ENCODE data around the gene KDM5A. TPM values are rescaled to one million over a fixed set of nuclear protein-coding genes. Genes with fewer than 3 reads are reported as not detected.

KDM5A gene
- total RNA-seq, 1 experiment from 2014 or later: 56.9 TPM

DNA sequence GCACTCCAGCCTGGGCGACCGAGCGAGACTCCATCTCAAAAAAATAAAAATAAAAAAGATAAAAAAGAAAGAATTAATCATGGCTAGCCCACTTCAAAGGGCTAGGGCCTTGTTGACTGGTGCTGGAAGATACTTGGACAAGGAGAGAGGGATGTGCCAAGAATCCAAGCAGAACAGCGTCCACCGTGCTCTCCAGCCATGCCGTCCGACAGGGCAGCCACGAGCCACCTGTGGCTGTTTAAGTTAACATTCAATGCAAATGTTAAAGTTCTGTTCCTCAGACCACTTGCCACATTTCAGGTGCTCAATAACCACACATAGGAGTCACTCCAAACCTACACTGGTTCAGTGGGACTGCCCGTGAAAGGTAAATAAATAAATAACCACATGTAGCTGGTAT lies 147.9 kb downstream of the KDM5A start:
- no peak overlapping the region for H3K23ac ChIP-seq (ENCODE audit: insufficient read length, low read depth, low read length)
- H2BK15ac ChIP-seq (ENCODE audit: low read depth, low read length): no peak overlapping the region
- peaks cover 12% of the 10 kb centered on the region in 2 experiments for H3K9me3 Mint-ChIP-seq
- no peak overlapping the region for H3K9ac ChIP-seq (ENCODE audit: extremely low read depth, insufficient read length, low read length)
- H3K27me3 Mint-ChIP-seq (ENCODE audit: low read depth): peaks cover 15% of the 10 kb centered on the region
- H2BK12ac ChIP-seq (ENCODE audit: insufficient read length, low read depth, low read length): no peak overlapping the region
- H2BK20ac ChIP-seq (ENCODE audit: low read depth, low read length, poor library complexity, severe bottlenecking): no peak overlapping the region
- no peak overlapping the region for H4K91ac ChIP-seq (ENCODE audit: insufficient read length, low read depth, low read length)
- no peaks in the 10 kb centered on the region for H3K4me1 ChIP-seq (ENCODE audit: insufficient read depth, low read length)
- no peak overlapping the region for H4K5ac ChIP-seq (ENCODE audit: insufficient read length, low read depth, low read length)
- H2BK5ac ChIP-seq (ENCODE audit: insufficient read length, low read length): no peak overlapping the region
- H3K18ac ChIP-seq (ENCODE audit: insufficient read length, low read depth, low read length): no peak overlapping the region
- no peak overlapping the region for H3K27ac ChIP-seq (ENCODE audit: insufficient read length, low read depth, low read length)
- no CpG with 5 or more reads among the region's 9 CpGs for WGBS (ENCODE audit: extremely low coverage, insufficient read length, low lambda C conversion rate)
- TF ChIP-seq CTCF (conservative IDR thresholded peaks at IDR 0.05): no peak
- peaks cover 0 to 4% (median 3%) of the 10 kb centered on the region in 3 experiments; a peak in 5 of 7 replicates for H3K36me3 Mint-ChIP-seq (ENCODE audit: insufficient read depth in 1 of 3, low read depth in 3 of 3)
- no peak overlapping the region for H4K8ac ChIP-seq (replicated peaks; ENCODE audit: insufficient read length, low read depth, low read length)
- no peak overlapping the region for H3K14ac ChIP-seq (ENCODE audit: insufficient read depth, low read length)
- no peak overlapping the region for H3K27ac Mint-ChIP-seq
- no peaks in the 10 kb centered on the region for H3K79me2 ChIP-seq (ENCODE audit: insufficient read depth, low read length)
- DNase-seq: peak; percentile 12
- no peak overlapping the region for H2AFZ ChIP-seq (ENCODE audit: low read length)
- H3K4ac ChIP-seq (ENCODE audit: low read depth, low read length): no peak overlapping the region
- no peak overlapping the region for H2AK5ac ChIP-seq (ENCODE audit: insufficient read length, low read length)
- H3K27me3 ChIP-seq (ENCODE audit: insufficient read depth, low read length): no peaks in the 10 kb centered on the region
- no peaks in the 10 kb centered on the region for H4K20me1 ChIP-seq (ENCODE audit: control insufficient read depth, insufficient read depth, insufficient read length)
- H2BK120ac ChIP-seq (ENCODE audit: low read depth, low read length, poor library complexity, severe bottlenecking): no peak overlapping the region
- H3K79me1 ChIP-seq (ENCODE audit: insufficient read depth, low read depth, low read length, poor library complexity, severe bottlenecking): no peaks in the 10 kb centered on the region
- no peaks in the 10 kb centered on the region for H3K4me1 Mint-ChIP-seq
- H3K4me3 Mint-ChIP-seq: no peak overlapping the region
- no peak overlapping the region for H3K56ac ChIP-seq (ENCODE audit: insufficient read length, low read depth, low read length)
- H3T11ph ChIP-seq (ENCODE audit: low read length): no peak overlapping the region
- no peaks in the 10 kb centered on the region for H3K23me2 ChIP-seq (ENCODE audit: insufficient read length, low read depth, low read length, poor library complexity, severe bottlenecking)
- H3K9me3 ChIP-seq (ENCODE audit: control insufficient read depth, low read depth, low read length): peaks cover 7% of the 10 kb centered on the region
- H3K4me2 ChIP-seq (ENCODE audit: insufficient read depth, insufficient read length, low read length): no peak overlapping the region

Data from H9 (cell line).